ENCODE data around the gene NALF2. TPM values are rescaled to one million over a fixed set of nuclear protein-coding genes. Genes with fewer than 3 reads are reported as not detected.

Gene NALF2
- total RNA-seq, 1 donor from 2014 or later, result 2.0 TPM

DNA sequence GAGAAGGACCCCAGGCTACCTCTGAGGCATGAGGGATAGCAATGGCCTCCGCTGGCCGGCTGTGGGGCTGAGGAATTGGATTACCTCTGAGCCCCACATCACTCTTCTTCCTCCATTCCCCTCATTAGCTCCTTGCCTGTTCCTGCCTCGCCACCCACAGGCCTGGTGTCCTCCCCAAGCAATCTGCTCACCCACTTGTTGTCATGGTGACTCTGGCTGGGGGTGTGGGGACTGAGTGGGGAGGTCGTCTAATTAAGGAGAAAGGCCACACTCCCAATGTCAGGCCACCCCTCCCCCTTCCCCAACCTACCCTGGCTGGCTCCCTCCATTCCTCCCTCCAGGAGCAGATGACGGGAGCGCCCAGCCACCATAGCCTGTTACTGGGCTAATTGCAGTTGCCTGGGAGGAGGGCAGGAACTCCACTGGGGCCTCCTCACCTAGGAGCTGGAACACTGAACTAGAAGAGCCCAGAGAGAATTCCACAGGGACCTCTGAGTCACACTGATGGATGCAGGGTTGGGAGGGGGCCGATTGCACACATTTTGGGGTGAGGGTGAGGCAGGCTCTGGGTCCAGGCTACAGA is 20.7 kb downstream of the NALF2 start:
- H3K36me3 ChIP-seq (ENCODE audit: insufficient read depth, low read length), result no peaks in the 10 kb centered on the region
- Mint-ChIP-seq H3K27me3 (ENCODE audit: low read depth, unreplicated experiment) (peaks cover 2% of the 10 kb centered on the region), H3K4me1 (ENCODE audit: low read depth, unreplicated experiment) (no peaks in the 10 kb centered on the region), H3K36me3 (ENCODE audit: low read depth, unreplicated experiment) (no peaks in the 10 kb centered on the region), H3K4me3 (ENCODE audit: unreplicated experiment) (no peak overlapping the region), H3K27ac (ENCODE audit: unreplicated experiment) (no peak overlapping the region), H3K9me3 (ENCODE audit: unreplicated experiment) (no peaks in the 10 kb centered on the region)
- FAIRE-seq (no peak), DNase-seq (ENCODE audit: low read depth) (no peak)
- H4K20me1 ChIP-seq (ENCODE audit: insufficient read depth, low read length), result no peaks in the 10 kb centered on the region
- H3K4me2 ChIP-seq (ENCODE audit: low read length), result no peak overlapping the region
- H3K79me2 ChIP-seq (ENCODE audit: insufficient read depth, low read length), result no peaks in the 10 kb centered on the region
- H3K9me3 ChIP-seq (ENCODE audit: insufficient read depth, low read depth, low read length), result no peaks in the 10 kb centered on the region
- TF ChIP-seq, protein P1, sequence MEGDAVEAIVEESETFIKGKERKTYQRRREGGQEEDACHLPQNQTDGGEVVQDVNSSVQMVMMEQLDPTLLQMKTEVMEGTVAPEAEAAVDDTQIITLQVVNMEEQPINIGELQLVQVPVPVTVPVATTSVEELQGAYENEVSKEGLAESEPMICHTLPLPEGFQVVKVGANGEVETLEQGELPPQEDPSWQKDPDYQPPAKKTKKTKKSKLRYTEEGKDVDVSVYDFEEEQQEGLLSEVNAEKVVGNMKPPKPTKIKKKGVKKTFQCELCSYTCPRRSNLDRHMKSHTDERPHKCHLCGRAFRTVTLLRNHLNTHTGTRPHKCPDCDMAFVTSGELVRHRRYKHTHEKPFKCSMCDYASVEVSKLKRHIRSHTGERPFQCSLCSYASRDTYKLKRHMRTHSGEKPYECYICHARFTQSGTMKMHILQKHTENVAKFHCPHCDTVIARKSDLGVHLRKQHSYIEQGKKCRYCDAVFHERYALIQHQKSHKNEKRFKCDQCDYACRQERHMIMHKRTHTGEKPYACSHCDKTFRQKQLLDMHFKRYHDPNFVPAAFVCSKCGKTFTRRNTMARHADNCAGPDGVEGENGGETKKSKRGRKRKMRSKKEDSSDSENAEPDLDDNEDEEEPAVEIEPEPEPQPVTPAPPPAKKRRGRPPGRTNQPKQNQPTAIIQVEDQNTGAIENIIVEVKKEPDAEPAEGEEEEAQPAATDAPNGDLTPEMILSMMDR (IDR thresholded peaks at IDR 0.05; ENCODE audit: insufficient read depth, low read depth, low read length), result no peak
- H3K27ac ChIP-seq (ENCODE audit: low read depth, low read length), result no peak overlapping the region
- no peak overlapping the region for H2AFZ ChIP-seq (ENCODE audit: low read depth, low read length)
- H3K4me1 ChIP-seq (ENCODE audit: insufficient read depth, low read length), result no peaks in the 10 kb centered on the region
- H3K9ac ChIP-seq (ENCODE audit: low read length), result no peak overlapping the region
- no peaks in the 10 kb centered on the region for H3K27me3 ChIP-seq (ENCODE audit: insufficient read depth, low read length)
- no peak overlapping the region for H3K4me3 ChIP-seq (ENCODE audit: insufficient read depth, low read depth, low read length)

DNA sequence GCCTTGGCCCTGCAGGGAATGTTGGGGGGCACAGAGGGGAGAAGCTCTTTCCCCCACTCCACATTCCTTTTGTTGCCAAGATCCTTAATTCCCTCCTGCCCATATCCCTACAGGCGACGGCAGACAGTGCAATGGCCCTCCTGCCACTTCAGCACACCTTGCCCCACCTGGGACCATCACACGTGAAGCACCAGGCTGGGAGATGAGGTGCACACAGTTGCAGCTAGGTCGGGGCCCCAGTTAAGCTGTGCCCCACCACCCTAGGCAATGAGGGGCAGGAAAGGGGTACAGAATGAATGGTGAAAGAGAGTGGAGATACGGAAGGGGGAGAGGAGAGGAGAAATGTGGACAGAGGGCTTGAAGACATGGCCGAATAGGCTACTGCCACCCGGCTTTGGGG is 26.2 kb downstream of the NALF2 start:
- no peaks in the 10 kb centered on the region for H3K36me3 ChIP-seq (ENCODE audit: insufficient read depth, low read length)
- H3K4me2 ChIP-seq (ENCODE audit: low read length), result no peak overlapping the region
- Mint-ChIP-seq H3K9me3 (ENCODE audit: unreplicated experiment) (peaks cover 3% of the 10 kb centered on the region), H3K27ac (ENCODE audit: unreplicated experiment) (no peak overlapping the region), H3K27me3 (ENCODE audit: low read depth, unreplicated experiment) (peaks cover 5% of the 10 kb centered on the region), H3K4me3 (ENCODE audit: unreplicated experiment) (no peak overlapping the region), H3K4me1 (ENCODE audit: low read depth, unreplicated experiment) (no peaks in the 10 kb centered on the region), H3K36me3 (ENCODE audit: low read depth, unreplicated experiment) (no peaks in the 10 kb centered on the region)
- no peak overlapping the region for H2AFZ ChIP-seq (ENCODE audit: low read depth, low read length)
- H3K9ac ChIP-seq (ENCODE audit: low read length), result no peak overlapping the region
- H4K20me1 ChIP-seq (ENCODE audit: insufficient read depth, low read length), result no peaks in the 10 kb centered on the region
- H3K4me1 ChIP-seq (ENCODE audit: insufficient read depth, low read length), result no peaks in the 10 kb centered on the region
- no peak for DNase-seq (ENCODE audit: low read depth)
- H3K27me3 ChIP-seq (ENCODE audit: insufficient read depth, low read length), result no peaks in the 10 kb centered on the region
- no peak overlapping the region for H3K4me3 ChIP-seq (ENCODE audit: insufficient read depth, low read depth, low read length)
- H3K27ac ChIP-seq (ENCODE audit: low read depth, low read length), result no peak overlapping the region
- no peaks in the 10 kb centered on the region for H3K79me2 ChIP-seq (ENCODE audit: insufficient read depth, low read length)
- no peaks in the 10 kb centered on the region for H3K9me3 ChIP-seq (ENCODE audit: insufficient read depth, low read depth, low read length)
- FAIRE-seq, result no peak
- TF ChIP-seq EZH2 (IDR thresholded peaks at IDR 0.05; ENCODE audit: insufficient read depth, low read length), result no peak
- TF ChIP-seq, protein P1 (IDR thresholded peaks at IDR 0.05; ENCODE audit: insufficient read depth, low read depth, low read length), result no peak

DNA sequence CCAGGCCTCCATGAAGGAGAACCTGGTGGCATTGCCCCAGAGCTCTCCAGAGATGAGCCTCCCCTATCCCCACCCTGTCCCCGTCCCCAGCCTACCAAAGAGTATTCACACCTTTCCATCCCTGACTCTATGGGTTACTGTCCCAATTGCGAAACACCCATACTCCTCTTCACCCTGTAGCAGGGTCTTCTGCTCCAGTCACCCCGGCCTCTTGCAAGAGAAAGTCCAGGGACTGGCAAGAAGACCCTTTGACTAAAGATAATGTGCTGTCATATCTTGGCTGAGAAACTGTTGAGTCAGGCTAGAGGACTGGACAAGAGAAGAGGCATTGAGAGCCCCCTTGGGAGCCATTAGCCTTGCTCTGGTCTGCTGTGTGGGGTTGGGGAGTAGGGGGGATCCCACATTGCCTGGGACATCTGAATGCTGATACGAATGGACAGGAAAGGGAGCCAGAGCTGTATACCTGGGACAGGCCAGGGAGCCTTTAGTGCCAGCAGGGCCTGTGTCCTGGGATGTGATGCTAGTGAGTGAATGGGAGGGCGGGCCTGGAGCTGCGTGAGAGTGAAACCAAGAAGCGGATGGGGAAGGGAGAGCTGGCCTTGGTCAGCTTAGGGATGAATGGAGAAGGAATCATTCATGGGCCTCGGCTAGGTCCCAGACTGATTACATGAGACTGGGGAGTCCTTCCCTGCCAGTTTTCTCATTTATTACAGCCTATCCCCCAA is 27.1 kb downstream of the NALF2 start:
- Mint-ChIP-seq H3K36me3 (ENCODE audit: low read depth, unreplicated experiment) (no peaks in the 10 kb centered on the region), H3K9me3 (ENCODE audit: unreplicated experiment) (peaks cover 3% of the 10 kb centered on the region), H3K27ac (ENCODE audit: unreplicated experiment) (no peak overlapping the region), H3K4me3 (ENCODE audit: unreplicated experiment) (no peak overlapping the region), H3K4me1 (ENCODE audit: low read depth, unreplicated experiment) (no peaks in the 10 kb centered on the region), H3K27me3 (ENCODE audit: low read depth, unreplicated experiment) (peaks cover 5% of the 10 kb centered on the region)
- no peaks in the 10 kb centered on the region for H3K4me1 ChIP-seq (ENCODE audit: insufficient read depth, low read length)
- H3K9ac ChIP-seq (ENCODE audit: low read length), result no peak overlapping the region
- H3K27ac ChIP-seq (ENCODE audit: low read depth, low read length), result no peak overlapping the region
- TF ChIP-seq, protein P1 (IDR thresholded peaks at IDR 0.05; ENCODE audit: insufficient read depth, low read depth, low read length), result no peak
- TF ChIP-seq EZH2 (IDR thresholded peaks at IDR 0.05; ENCODE audit: insufficient read depth, low read length), result no peak
- DNase-seq (ENCODE audit: low read depth) (no peak), FAIRE-seq (no peak)
- H2AFZ ChIP-seq (ENCODE audit: low read depth, low read length), result no peak overlapping the region
- H3K27me3 ChIP-seq (ENCODE audit: insufficient read depth, low read length), result no peaks in the 10 kb centered on the region
- H3K79me2 ChIP-seq (ENCODE audit: insufficient read depth, low read length), result no peaks in the 10 kb centered on the region
- H3K9me3 ChIP-seq (ENCODE audit: insufficient read depth, low read depth, low read length), result no peaks in the 10 kb centered on the region
- no peaks in the 10 kb centered on the region for H4K20me1 ChIP-seq (ENCODE audit: insufficient read depth, low read length)
- no peaks in the 10 kb centered on the region for H3K36me3 ChIP-seq (ENCODE audit: insufficient read depth, low read length)
- H3K4me2 ChIP-seq (ENCODE audit: low read length), result no peak overlapping the region
- H3K4me3 ChIP-seq (ENCODE audit: insufficient read depth, low read depth, low read length), result no peak overlapping the region

Measured in astrocyte (in vitro differentiated cells and primary cell).